ENCODE results near the gene LMAN2L. TPM values are rescaled to one million over a fixed set of nuclear protein-coding genes. Genes with fewer than 3 reads are reported as not detected.

The LMAN2L gene
- total RNA-seq, 1 donor from 2014 or later: 14.2 TPM

Other genes starting within 250 kb of the LMAN2L start
- gene NEURL3, start 234.7 kb downstream of the LMAN2L start, total RNA-seq: 16.8 and 18.6 TPM in 2 replicates
- gene ARID5A, start 203.3 kb downstream of the LMAN2L start, total RNA-seq: 38.8 and 41.1 TPM in 2 replicates
- gene KANSL3, start 101.8 kb downstream of the LMAN2L start, total RNA-seq: 33.2 and 33.3 TPM in 2 replicates
- gene FER1L5, start 97.3 kb downstream of the LMAN2L start, total RNA-seq: 0.07 TPM in 1 of 2 replicates, not detected in the other
- 7.9 and 8.2 TPM in 2 replicates for gene CNNM4, start 20.8 kb upstream of the LMAN2L start, total RNA-seq
- 9.2 and 11.1 TPM in 2 replicates for gene CNNM3, start 76.2 kb upstream of the LMAN2L start, total RNA-seq
- 0.41 and 2.1 TPM in 2 replicates for gene ANKRD23, start 104.0 kb upstream of the LMAN2L start, total RNA-seq
- 22.6 and 27.3 TPM in 2 replicates for gene ANKRD39, start 118.0 kb upstream of the LMAN2L start, total RNA-seq
- gene SEMA4C, start 130.0 kb upstream of the LMAN2L start, total RNA-seq: 62.4 and 67.8 TPM in 2 replicates
- gene FAM178B, start 246.5 kb upstream of the LMAN2L start, total RNA-seq: 0.25 TPM in 1 of 2 replicates, not detected in the other

Measured in kidney epithelial cell (primary cell).